GM23338 (cell line): Measurements from ENCODE around the gene EHD4. TPM values are rescaled to one million over a fixed set of nuclear protein-coding genes. Genes with fewer than 3 reads are reported as not detected.

Experiments
- ATAC-seq: fragments of 200-7000 bp; cut with Tn5 transposase; 3 replicates; pipeline ENCODE4 v1.9.1; 2020
- DNase-seq: peaks from one replicate; pipeline ENCODE4 v3.0.0-alpha.2; 2015; ENCODE audit warnings: low spot score
- H2AFZ ChIP-seq: fragments of 200-600 bp; sonication (generic); 2 replicates; pipeline ENCODE4 v1.8.0; 2016; ENCODE audit warnings: antibody characterized with exemption, mild to moderate bottlenecking, moderate library complexity
- H3F3A ChIP-seq: fragments of 200-600 bp; sonication (generic); replicated peaks from 2 replicates; pipeline ENCODE4 v1.8.0; 2017; ENCODE audit warnings: antibody characterized with exemption, mixed run types, low read depth
- H3K27ac ChIP-seq: fragments of 200-600 bp; sonication (generic); 2 replicates; pipeline ENCODE4 v1.6.1; 2016; ENCODE audit warnings: low read depth
- H3K27me3 ChIP-seq: fragments of 200-600 bp; sonication (generic); 2 replicates; pipeline ENCODE4 v1.8.0; 2016; ENCODE audit warnings: mild to moderate bottlenecking, mixed run types, moderate library complexity; ENCODE audit not compliant: insufficient read depth
- H3K36me3 ChIP-seq: fragments of 200-600 bp; sonication (generic); 2 replicates; pipeline ENCODE4 v1.8.0; 2016; ENCODE audit warnings: mild to moderate bottlenecking; ENCODE audit not compliant: insufficient read depth
- H3K4me1 ChIP-seq: fragments of 200-600 bp; sonication (generic); 2 replicates; pipeline ENCODE4 v1.8.0; 2016; ENCODE audit warnings: mild to moderate bottlenecking, moderate library complexity; ENCODE audit not compliant: insufficient read depth
- H3K4me2 ChIP-seq: fragments of 200-600 bp; sonication (generic); 2 replicates; pipeline ENCODE4 v1.7.1; 2017; ENCODE audit warnings: mixed run types
- H3K4me3 ChIP-seq: fragments of 200-600 bp; sonication (generic); 2 replicates; pipeline ENCODE4 v1.6.1; 2016; ENCODE audit warnings: mixed run types
- H3K79me2 ChIP-seq: fragments of 200-600 bp; sonication (generic); replicated peaks from 2 replicates; pipeline ENCODE4 v1.8.0; 2017; ENCODE audit warnings: mild to moderate bottlenecking; ENCODE audit not compliant: insufficient read depth
- H3K9me2 ChIP-seq: fragments of 200-600 bp; sonication (generic); 2 replicates; pipeline ENCODE4 v1.8.0; 2017; ENCODE audit not compliant: insufficient read depth
- H4K20me1 ChIP-seq: fragments of 200-600 bp; sonication (generic); replicated peaks from 2 replicates; pipeline ENCODE4 v1.8.0; 2017; ENCODE audit warnings: mild to moderate bottlenecking; ENCODE audit not compliant: insufficient read depth
- H3K27ac Mint-ChIP-seq: 2 replicates; pipeline ENCODE4 v1.8.0; 2020; ENCODE audit warnings: inconsistent platforms, mild to moderate bottlenecking, moderate library complexity, mixed read lengths
- H3K27me3 Mint-ChIP-seq: 3 replicates; pipeline ENCODE4 v1.8.0; 2022; ENCODE audit warnings: low read depth, mild to moderate bottlenecking, moderate library complexity, mixed read lengths, inconsistent platforms; ENCODE audit not compliant: insufficient read depth, poor library complexity
- H3K36me3 Mint-ChIP-seq: 3 replicates; pipeline ENCODE4 v1.8.0; 2021; ENCODE audit warnings: low read depth, mild to moderate bottlenecking, inconsistent platforms, moderate library complexity, mixed read lengths
- H3K4me1 Mint-ChIP-seq: 3 replicates; pipeline ENCODE4 v1.8.0; 2020; ENCODE audit warnings: mild to moderate bottlenecking, inconsistent platforms, mixed read lengths
- H3K4me3 Mint-ChIP-seq: 3 replicates; pipeline ENCODE4 v1.8.0; 2021; ENCODE audit warnings: moderate library complexity, mild to moderate bottlenecking, inconsistent platforms, mixed read lengths
- H3K9me3 Mint-ChIP-seq: 3 replicates; pipeline ENCODE4 v1.8.0; 2020; ENCODE audit warnings: moderate library complexity, mild to moderate bottlenecking, inconsistent platforms, mixed read lengths
- CTCF ChIP-seq, 2 experiments: fragments of 200-600 bp in 1 of 2; sonication (generic) in 1 of 2; conservative IDR thresholded peaks; 2 replicates each; pipeline versions ENCODE4 v1.5.1 to v1.6.1; 2016 to 2017; ENCODE audit warnings: antibody characterized with exemption in 2 of 2, low read depth in 2 of 2, mild to moderate bottlenecking in 2 of 2, moderate library complexity in 1 of 2
- EZH2 ChIP-seq: fragments of 200-600 bp; sonication (generic); IDR thresholded peaks from one replicate; pipeline ENCODE4 v1.8.0; 2017; ENCODE audit warnings: antibody characterized with exemption, mild to moderate bottlenecking, low read depth; ENCODE audit not compliant: unreplicated experiment
- JUNB ChIP-seq: IDR thresholded peaks from one replicate; pipeline ENCODE4 v1.6.1; 2016; ENCODE audit warnings: antibody characterized with exemption; ENCODE audit not compliant: unreplicated experiment
- POLR2AphosphoS5 ChIP-seq: IDR thresholded peaks from 2 replicates; pipeline ENCODE4 v1.6.1; 2016; ENCODE audit warnings: antibody characterized with exemption, low read depth
- ZNF331 ChIP-seq: fragments of 250-450 bp; sonication (Bioruptor Pico); IDR thresholded peaks from 2 replicates; pipeline ENCODE4 v1.5.0; 2020; ENCODE audit warnings: low read depth, mild to moderate bottlenecking, moderate library complexity
- polyA plus RNA-seq: library from polyadenylated mRNA; unstranded; fragments of >200 nt; fragmentation: Nextera tagmentation; extraction: Ambion mirVana; gene quantifications from 2 replicates; pipeline ENCODE4 v1.2.1, GENCODE V29; 2016
- total RNA-seq: library from RNA; depleted of rRNA; stranded (reverse); fragments of >200 nt; shearing (Covaris generic); gene quantifications from 2 replicates; pipeline ENCODE4 v1.2.3, GENCODE V29; 2014

The EHD4 gene
- total and polyA plus RNA-seq, 2 experiments from 2014 or later = 13.0 to 31.0 TPM

GRCh38 chr15:41905036-41905793, 67.1 kb downstream of the EHD4 start:
- peaks cover 7% of the 10 kb centered on the region; the same call in 1 of the 2 replicates for H3F3A ChIP-seq
- H3K9me2 ChIP-seq = no peaks in the 10 kb centered on the region
- H3K4me3 ChIP-seq = no peak overlapping the region
- H3K4me1 ChIP-seq = no peaks in the 10 kb centered on the region
- Mint-ChIP-seq H3K9me3 (peaks cover 14% of the 10 kb centered on the region), H3K36me3 (peaks cover 69% of the 10 kb centered on the region), H3K27ac (no peak overlapping the region), H3K27me3 (peaks cover 7% of the 10 kb centered on the region), H3K4me1 (peaks cover 3% of the 10 kb centered on the region; the same call in 1 of the 3 replicates), H3K4me3 (no peak overlapping the region)
- peak overlapping the region; percentile 72; the same call in 1 of the 2 replicates for H3K27ac ChIP-seq
- no peak overlapping the region for H2AFZ ChIP-seq
- DNase-seq = peak; percentile 30
- H3K79me2 ChIP-seq = 0 out of 2 replicates have a peak, but pooled peaks cover 3% of the 10 kb centered on the region
- H3K4me2 ChIP-seq = no peak overlapping the region
- peaks cover 7% of the 10 kb centered on the region; the same call in 1 of the 2 replicates for H3K36me3 ChIP-seq
- H3K27me3 ChIP-seq = no peaks in the 10 kb centered on the region
- ATAC-seq = peak; percentile 38
- TF ChIP-seq EZH2 = no peak
- TF ChIP-seq JUNB = no peak
- no peak for TF ChIP-seq POLR2AphosphoS5
- TF ChIP-seq CTCF (conservative IDR thresholded peaks at IDR 0.05; ENCODE audit: low read depth in 2 of 2) = no peak
- no peak for TF ChIP-seq ZNF331 (CRISPR knock-in tag)
- H4K20me1 ChIP-seq = peaks cover 11% of the 10 kb centered on the region; the same call in 1 of the 2 replicates

- Histone ChIP-seq H3K27ac (peak overlapping the region; percentile 72; the same call in 1 of the 2 replicates), H3K27me3 (no peaks in the 10 kb centered on the region), H3K4me1 (no peaks in the 10 kb centered on the region), H3K4me3 (no peak overlapping the region), H3K4me2 (no peak overlapping the region), H2AFZ (no peak overlapping the region), H3K9me2 (no peaks in the 10 kb centered on the region), H4K20me1 (peaks cover 11% of the 10 kb centered on the region; the same call in 1 of the 2 replicates), H3F3A (peaks cover 7% of the 10 kb centered on the region; the same call in 1 of the 2 replicates), H3K79me2 (0 out of 2 replicates have a peak, but pooled peaks cover 3% of the 10 kb centered on the region), H3K36me3 (peaks cover 7% of the 10 kb centered on the region; the same call in 1 of the 2 replicates)
- Mint-ChIP-seq H3K27ac (no peak overlapping the region), H3K27me3 (peaks cover 7% of the 10 kb centered on the region), H3K36me3 (peaks cover 67% of the 10 kb centered on the region), H3K9me3 (peaks cover 14% of the 10 kb centered on the region), H3K4me3 (no peak overlapping the region), H3K4me1 (peaks cover 3% of the 10 kb centered on the region; the same call in 1 of the 3 replicates)
- peak; percentile 94 for ATAC-seq
- peak; percentile 82 for DNase-seq
- TF ChIP-seq JUNB (no peak), CTCF (conservative IDR thresholded peaks at IDR 0.05; ENCODE audit: low read depth in 2 of 2) (peak; percentile 88 to 93)
Measured at GRCh38 chr15:41904541-41905005, 67.8 kb downstream of the EHD4 start.
